HUES64 (cell line): Measurements from ENCODE around the gene SLC40A1.

ENCODE experiments used
- H3K27ac ChIP-seq: 2 replicates; pipeline ENCODE4 v1.7.0; 2013; ENCODE audit warnings: low read depth, low read length, inconsistent platforms
- H3K27me3 ChIP-seq: 2 replicates; pipeline ENCODE4 v1.6.1; 2013; ENCODE audit warnings: mild to moderate bottlenecking, low read length; ENCODE audit not compliant: insufficient read depth
- H3K36me3 ChIP-seq: 2 replicates; pipeline ENCODE4 v1.6.1; 2013; ENCODE audit warnings: mild to moderate bottlenecking, low read length; ENCODE audit not compliant: insufficient read depth
- H3K4me1 ChIP-seq: 2 replicates; pipeline ENCODE4 v1.6.1; 2013; ENCODE audit warnings: mild to moderate bottlenecking, low read length, moderate library complexity; ENCODE audit not compliant: insufficient read depth
- H3K4me3 ChIP-seq: 2 replicates; pipeline ENCODE4 v1.5.1; 2013; ENCODE audit warnings: mild to moderate bottlenecking, low read length, moderate library complexity
- H3K9ac ChIP-seq: 2 replicates; pipeline ENCODE4 v1.6.1; 2013; ENCODE audit warnings: mild to moderate bottlenecking, low read depth, low read length
- H3K9me3 ChIP-seq: 2 replicates; pipeline ENCODE4 v1.6.1; 2013; ENCODE audit warnings: low read depth, low read length; ENCODE audit not compliant: insufficient read depth
- WGBS: fragments of 150-250, 120-280 bp; methylation state at CpG from one replicate; pipeline ENCODE4 v1.1.7; 2013; ENCODE audit warnings: missing lambda C conversion rate; 5-methylcytosine and 5-hydroxymethylcytosine counted together

SLC40A1 gene

DNA sequence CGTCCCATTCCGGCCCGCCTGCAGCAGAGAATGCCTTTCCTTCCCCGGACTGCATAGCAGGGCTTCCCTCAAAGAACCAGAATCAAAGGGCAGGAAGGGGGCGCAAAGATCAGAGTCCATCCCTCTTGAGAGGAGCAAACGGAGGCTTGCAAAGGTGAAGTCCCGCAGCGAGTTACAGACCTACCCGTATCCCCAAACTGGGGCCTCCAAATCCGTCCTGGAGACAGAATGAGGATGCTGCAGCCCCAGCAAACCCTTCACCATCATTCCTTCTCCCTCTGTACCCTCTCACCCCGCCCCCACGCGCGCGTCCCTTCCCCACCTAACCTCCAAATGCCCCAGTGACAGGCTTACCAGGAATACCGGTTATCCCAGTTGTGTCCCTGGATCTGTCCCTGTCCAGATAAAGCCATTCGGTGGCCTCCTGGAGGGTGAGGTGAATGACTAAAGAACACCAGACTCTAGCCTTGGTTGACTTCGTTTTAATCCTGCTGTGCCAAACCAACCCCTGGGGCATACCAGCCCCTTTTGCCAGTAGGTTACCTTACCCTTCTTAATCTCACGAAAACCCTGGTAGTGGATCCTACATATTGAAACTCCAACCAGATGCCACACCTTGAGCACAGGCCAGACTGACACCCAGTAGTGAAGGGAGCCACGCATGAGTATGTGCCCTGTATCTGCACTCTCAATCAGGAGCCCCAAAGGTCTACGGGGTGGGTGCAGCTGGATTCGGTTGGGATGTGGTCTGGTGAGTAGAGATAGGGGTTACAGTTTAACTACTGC is 961 bp upstream of the SLC40A1 start:
- 9% methylated on average over 22 of the region's 22 CpGs for WGBS
- no peak overlapping the region for H3K27ac ChIP-seq
- peaks cover 94% of the 10 kb centered on the region for H3K27me3 ChIP-seq
- H3K36me3 ChIP-seq, result no peaks in the 10 kb centered on the region
- H3K9me3 ChIP-seq, result no peaks in the 10 kb centered on the region
- peak overlapping the region; percentile 65 for H3K4me3 ChIP-seq
- H3K9ac ChIP-seq, result no peak overlapping the region
- peaks cover 13% of the 10 kb centered on the region for H3K4me1 ChIP-seq

DNA sequence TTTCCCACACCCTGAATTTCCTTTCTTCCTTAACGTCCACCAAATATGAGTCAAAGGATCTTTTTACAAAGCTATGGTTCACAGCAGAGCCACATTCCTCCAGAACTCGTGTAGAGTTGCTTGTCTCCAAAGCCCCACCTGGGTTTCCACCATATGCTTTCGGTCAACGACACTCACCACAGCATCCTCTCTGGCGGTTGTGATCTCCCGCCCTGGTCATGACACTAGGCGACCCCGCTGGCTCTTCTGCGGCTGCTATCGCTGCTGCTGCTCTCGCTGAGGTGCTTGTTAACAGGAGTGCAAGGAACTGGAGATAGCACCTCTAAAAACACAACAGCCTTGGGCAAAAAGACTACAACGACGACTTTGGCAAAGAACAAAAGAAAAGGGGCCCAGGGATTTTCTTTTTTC is 340 bp downstream of the SLC40A1 start:
- H3K4me3 ChIP-seq, result peak overlapping the region; percentile 65
- H3K9me3 ChIP-seq, result no peaks in the 10 kb centered on the region
- H3K36me3 ChIP-seq, result no peaks in the 10 kb centered on the region
- peak overlapping the region; percentile 29; the same call in 1 of the 2 replicates for H3K9ac ChIP-seq
- peaks cover 13% of the 10 kb centered on the region for H3K4me1 ChIP-seq
- no peak overlapping the region for H3K27ac ChIP-seq
- WGBS, result 1% methylated on average over 13 of the region's 13 CpGs
- peaks cover 100% of the 10 kb centered on the region for H3K27me3 ChIP-seq

DNA sequence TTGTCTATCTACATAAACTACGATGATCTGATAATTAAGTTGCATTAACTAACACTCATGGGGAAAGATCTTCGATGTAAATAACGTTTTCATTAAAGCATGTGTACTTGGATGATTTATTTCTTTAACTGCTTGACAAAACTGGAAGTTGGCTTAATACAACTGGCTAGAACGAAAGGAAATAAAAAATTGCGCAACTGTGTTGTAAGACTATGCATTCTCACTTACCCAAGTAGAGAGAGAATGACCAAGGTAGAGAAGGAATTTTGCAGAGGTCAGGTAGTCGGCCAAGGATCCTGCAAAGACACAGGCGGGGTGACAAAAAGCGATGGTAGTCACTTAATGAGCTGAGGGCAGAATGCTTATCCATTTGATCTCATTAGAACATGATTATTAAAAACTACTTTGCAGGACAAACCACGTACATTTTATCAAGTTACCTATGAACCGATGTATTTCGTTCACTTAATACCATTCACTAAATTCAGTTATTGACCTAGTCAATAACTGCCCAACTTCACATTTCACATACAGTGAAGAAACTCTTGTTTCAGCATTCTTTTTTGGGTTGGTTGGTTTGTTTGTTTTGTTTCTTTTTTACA is 900 bp downstream of the SLC40A1 start:
- no peaks in the 10 kb centered on the region for H3K36me3 ChIP-seq
- no peaks in the 10 kb centered on the region for H3K9me3 ChIP-seq
- H3K4me1 ChIP-seq, result peaks cover 13% of the 10 kb centered on the region
- H3K27me3 ChIP-seq, result peaks cover 100% of the 10 kb centered on the region
- no peak overlapping the region for H3K9ac ChIP-seq
- no peak overlapping the region for H3K27ac ChIP-seq
- WGBS, result 87% methylated on average over 11 of the region's 11 CpGs
- peak overlapping the region; percentile 65 for H3K4me3 ChIP-seq

DNA sequence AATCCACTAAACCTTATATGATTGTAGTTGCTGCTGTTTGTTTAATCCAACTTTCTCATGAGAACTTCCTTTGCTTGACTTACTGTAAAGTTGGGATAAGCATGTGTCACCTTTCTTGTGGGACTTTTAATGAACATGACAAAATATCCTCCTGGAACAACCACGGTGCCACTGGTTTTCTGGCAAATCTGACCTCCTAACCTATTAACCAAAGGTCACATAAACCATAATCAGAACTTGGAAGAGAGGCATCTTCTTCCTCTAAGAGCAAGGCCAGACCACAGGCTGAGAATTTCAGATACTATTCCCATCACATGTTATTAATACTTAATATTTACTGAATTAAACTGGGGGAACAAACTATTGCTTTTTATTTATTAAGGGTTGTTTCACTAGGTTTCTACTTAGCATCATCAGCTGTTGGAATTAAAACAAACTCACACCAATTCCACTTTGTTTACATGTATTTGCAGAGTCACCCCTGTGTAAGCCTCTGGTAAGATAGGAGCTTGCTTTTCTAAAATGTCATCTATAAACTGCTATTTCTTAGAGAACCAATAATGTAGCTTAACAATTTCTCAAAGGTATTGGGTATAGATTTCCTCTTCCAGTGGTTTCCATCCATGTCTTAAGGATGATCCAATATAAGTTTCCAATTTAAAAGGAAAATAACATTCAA is 2.2 kb downstream of the SLC40A1 start:
- Histone ChIP-seq H3K4me1 (peaks cover 13% of the 10 kb centered on the region), H3K9me3 (no peaks in the 10 kb centered on the region), H3K27me3 (peaks cover 99% of the 10 kb centered on the region), H3K27ac (no peak overlapping the region), H3K9ac (no peak overlapping the region), H3K4me3 (no peak overlapping the region), H3K36me3 (no peaks in the 10 kb centered on the region)
- WGBS, result 96% methylated on average over 1 of the region's 1 CpG

DNA sequence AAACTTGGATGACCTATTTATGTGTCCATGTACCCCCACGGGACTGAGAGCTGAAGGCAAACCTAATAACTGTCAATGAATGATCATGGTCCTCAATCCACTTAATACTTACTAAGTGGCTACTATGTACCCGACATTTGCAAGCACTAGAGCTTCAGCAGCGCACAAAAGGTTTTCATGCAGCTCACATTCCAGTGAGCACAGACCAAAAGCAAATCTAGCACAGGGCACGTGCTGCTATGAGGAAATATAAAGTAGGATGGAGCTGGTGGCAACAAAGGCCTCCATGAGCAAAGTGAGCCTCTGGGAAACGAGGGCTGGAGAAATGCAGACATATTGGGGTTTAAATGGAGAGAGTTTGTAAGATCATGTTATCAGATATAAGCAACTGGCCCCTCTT is 3.5 kb downstream of the SLC40A1 start:
- Histone ChIP-seq H3K36me3 (no peaks in the 10 kb centered on the region), H3K4me1 (peaks cover 13% of the 10 kb centered on the region), H3K27me3 (peaks cover 89% of the 10 kb centered on the region), H3K9ac (no peak overlapping the region), H3K4me3 (no peak overlapping the region), H3K27ac (no peak overlapping the region), H3K9me3 (no peaks in the 10 kb centered on the region)
- 84% methylated on average over 5 of the region's 5 CpGs for WGBS

DNA sequence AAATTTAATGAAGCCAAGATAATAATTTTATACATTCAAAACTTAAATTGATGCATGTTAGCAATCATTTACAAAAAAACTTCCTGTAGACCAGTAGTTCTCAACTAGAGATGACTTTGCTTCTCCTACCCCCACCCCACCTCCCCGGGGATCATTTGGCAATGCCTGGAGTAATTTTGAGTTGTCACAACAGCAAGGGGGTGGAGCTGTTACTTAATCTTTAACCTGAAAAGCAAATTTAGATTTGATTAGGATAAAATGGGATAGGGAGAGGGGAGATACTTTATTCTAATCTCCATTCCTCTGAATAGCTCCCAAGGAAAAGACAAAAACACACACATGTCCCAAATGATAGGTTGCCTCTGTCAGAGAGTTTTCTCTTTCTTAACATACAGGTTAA is 4.2 kb downstream of the SLC40A1 start:
- Histone ChIP-seq H3K27me3 (peaks cover 89% of the 10 kb centered on the region), H3K9ac (no peak overlapping the region), H3K27ac (no peak overlapping the region), H3K9me3 (no peaks in the 10 kb centered on the region), H3K4me3 (no peak overlapping the region), H3K4me1 (peaks cover 7% of the 10 kb centered on the region), H3K36me3 (no peaks in the 10 kb centered on the region)
- WGBS, result no CpG with 5 or more reads among the region's 1 CpG

DNA sequence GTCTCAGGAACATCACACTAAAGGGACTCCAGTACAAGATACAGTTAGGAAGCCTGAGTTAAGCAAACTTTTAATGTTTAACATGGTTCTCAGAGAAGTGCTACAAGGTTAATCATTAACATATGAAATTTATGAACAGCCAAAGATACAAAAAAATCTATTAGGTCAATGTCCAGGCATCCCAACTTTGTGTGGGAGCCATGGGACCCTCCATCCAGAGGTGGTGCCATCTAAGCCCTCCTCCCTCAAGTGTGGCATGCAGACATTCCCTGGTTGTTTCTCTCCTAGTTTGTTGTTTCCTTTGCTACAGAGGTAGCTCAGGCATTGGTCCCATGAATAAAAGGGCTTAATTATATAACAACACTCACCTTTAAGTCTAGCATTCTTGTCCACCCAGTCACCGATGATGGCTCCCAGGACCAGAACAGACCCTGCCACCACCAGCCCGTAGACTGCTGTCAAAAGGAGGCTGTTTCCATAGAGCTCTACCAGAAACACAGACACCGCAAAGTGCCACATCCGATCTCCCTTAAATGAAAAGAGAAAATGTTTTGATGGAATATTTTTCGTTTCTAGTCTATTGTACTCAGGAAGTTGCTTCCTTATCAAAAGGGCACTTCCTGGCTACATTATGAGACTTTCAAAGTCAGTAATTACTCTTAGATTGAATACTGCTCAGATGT is 5.7 kb downstream of the SLC40A1 start:
- WGBS, result 91% methylated on average over 5 of the region's 5 CpGs
- no peak overlapping the region for H3K4me3 ChIP-seq

DNA sequence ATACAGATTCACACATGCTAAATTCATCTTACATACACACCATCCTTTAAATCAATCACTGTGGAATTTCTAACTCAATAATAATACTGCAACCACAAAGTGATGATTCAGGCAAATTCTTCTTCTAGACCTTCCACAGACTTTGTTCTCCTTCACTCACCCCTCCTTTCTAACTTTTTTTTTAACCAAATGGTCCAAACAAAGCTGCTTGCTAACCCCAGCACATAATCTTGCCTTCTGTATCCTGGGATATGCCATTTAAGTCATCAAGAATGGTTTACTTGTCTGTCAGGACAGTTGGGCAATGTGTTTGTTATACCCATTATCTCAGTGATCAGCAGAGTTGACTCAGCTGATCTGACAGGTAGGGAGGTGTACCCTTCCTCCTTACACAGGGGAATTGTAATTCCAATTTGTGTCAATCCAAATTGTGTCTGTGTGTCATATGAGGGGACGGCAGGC is 10.0 kb downstream of the SLC40A1 start:
- Histone ChIP-seq H3K9me3 (no peaks in the 10 kb centered on the region), H3K4me1 (no peaks in the 10 kb centered on the region), H3K36me3 (no peaks in the 10 kb centered on the region), H3K9ac (no peak overlapping the region), H3K27ac (no peak overlapping the region), H3K27me3 (peaks cover 38% of the 10 kb centered on the region), H3K4me3 (no peak overlapping the region)
- WGBS, result 84% methylated on average over 1 of the region's 1 CpG

More for the DNA sequence above, 5.7 kb downstream of the SLC40A1 start:
- Histone ChIP-seq H3K9ac (no peak overlapping the region), H3K27ac (no peak overlapping the region), H3K9me3 (no peaks in the 10 kb centered on the region), H3K4me1 (peaks cover 4% of the 10 kb centered on the region), H3K36me3 (no peaks in the 10 kb centered on the region), H3K27me3 (peaks cover 81% of the 10 kb centered on the region)

DNA sequence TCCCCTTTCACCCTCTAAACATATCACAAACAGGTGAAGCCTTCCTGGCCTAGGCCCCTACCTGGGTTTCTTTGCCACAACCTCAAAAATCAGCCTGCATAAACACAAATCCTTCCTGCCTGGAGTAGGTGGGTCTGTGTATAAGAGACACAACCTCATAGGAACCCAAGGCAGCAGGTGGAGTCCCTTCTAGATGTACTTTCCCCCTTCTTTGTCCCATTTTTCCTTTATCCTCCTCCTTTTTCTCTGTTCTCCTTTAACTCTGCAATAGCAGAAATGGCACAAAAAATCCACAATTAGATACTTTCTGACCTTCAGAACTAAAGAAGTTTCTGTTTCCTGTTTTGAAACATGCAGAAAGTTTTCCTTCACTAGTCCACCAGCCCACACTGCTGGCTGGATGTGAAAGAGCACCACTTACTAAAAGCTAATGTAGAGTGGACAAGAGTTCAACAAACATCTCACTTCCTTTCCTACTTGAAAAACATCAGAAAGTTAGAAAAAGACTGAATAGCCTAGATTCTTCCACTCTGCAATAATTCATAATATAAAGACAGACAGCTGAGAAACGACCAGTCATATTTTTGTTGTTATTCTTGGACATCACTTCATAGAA is 11.2 kb downstream of the SLC40A1 start:
- no peak overlapping the region for H3K27ac ChIP-seq
- no peak overlapping the region for H3K4me3 ChIP-seq
- H3K9ac ChIP-seq, result no peak overlapping the region
- 100% methylated on average over 1 of the region's 1 CpG for WGBS
- peaks cover 26% of the 10 kb centered on the region for H3K27me3 ChIP-seq
- no peaks in the 10 kb centered on the region for H3K36me3 ChIP-seq
- H3K4me1 ChIP-seq, result no peaks in the 10 kb centered on the region
- H3K9me3 ChIP-seq, result no peaks in the 10 kb centered on the region

DNA sequence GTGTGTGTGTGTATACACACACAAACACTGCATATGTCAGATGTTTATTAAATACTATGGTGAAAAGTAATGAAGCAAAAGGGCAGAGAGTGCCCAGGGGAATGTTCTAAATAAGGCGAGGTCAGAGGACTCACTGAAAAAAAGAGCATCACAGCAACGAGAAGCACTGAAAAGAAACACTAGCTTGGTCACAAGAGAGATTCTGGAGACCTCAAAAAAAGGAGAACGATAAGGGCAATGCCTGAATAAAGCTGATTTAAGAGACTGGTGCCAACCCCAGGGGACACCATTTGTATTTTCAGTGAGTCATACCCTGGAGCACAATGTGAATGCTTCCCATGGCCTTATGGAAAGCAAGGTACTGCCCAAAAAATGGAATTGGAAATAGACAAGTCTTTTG is 14.5 kb downstream of the SLC40A1 start:
- Histone ChIP-seq H3K4me3 (no peak overlapping the region), H3K36me3 (no peaks in the 10 kb centered on the region), H3K9me3 (no peaks in the 10 kb centered on the region), H3K4me1 (no peaks in the 10 kb centered on the region), H3K9ac (no peak overlapping the region), H3K27me3 (peaks cover 7% of the 10 kb centered on the region; the same call in 1 of the 2 replicates), H3K27ac (no peak overlapping the region)
- 88% methylated on average over 3 of the region's 3 CpGs for WGBS
